OCI-LY7 (cell line): ENCODE results near the gene NCAM1.

Source experiments
- EZH2phosphoT487 ChIP-seq: fragments of 200-600 bp; sonication (generic); IDR thresholded peaks from 2 replicates; pipeline ENCODE4 v1.6.1; 2018; ENCODE audit warnings: low read depth, borderline replicate concordance, mild to moderate bottlenecking, mixed run types, antibody characterized with exemption, low read length, moderate library complexity, mixed read lengths
- TF ChIP-seq, protein P1 (sequence below): fragments of 200-600 bp; sonication (generic); conservative IDR thresholded peaks from 2 replicates; pipeline ENCODE4 v1.5.1; 2014; ENCODE audit warnings: mild to moderate bottlenecking, antibody characterized with exemption, low read length, moderate library complexity, mixed read lengths

DNA sequence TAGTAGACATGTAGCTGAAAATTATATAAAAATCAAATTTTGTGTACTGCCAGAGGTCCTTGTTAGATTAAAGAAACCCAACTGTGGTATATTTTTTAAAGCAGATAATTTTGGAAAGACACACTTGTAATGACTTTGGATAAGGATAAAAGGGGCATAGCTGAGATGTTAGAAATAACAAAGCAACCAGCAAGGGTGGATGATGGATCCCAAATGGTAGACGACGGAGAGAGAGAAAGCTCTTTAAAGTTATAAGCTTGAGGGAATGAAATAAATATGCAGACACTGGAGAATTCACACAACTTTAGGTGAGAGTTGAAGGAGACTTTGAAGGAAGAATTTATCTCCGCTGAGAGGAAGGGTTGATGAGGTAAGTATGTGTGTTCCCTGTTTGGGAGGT is 10.6 kb downstream of the NCAM1 start:
- TF ChIP-seq, protein P1, sequence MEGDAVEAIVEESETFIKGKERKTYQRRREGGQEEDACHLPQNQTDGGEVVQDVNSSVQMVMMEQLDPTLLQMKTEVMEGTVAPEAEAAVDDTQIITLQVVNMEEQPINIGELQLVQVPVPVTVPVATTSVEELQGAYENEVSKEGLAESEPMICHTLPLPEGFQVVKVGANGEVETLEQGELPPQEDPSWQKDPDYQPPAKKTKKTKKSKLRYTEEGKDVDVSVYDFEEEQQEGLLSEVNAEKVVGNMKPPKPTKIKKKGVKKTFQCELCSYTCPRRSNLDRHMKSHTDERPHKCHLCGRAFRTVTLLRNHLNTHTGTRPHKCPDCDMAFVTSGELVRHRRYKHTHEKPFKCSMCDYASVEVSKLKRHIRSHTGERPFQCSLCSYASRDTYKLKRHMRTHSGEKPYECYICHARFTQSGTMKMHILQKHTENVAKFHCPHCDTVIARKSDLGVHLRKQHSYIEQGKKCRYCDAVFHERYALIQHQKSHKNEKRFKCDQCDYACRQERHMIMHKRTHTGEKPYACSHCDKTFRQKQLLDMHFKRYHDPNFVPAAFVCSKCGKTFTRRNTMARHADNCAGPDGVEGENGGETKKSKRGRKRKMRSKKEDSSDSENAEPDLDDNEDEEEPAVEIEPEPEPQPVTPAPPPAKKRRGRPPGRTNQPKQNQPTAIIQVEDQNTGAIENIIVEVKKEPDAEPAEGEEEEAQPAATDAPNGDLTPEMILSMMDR = no peak
- TF ChIP-seq EZH2phosphoT487 = no peak
